Epithelial cell of prostate (primary cell): Measurements from ENCODE around the gene PPFIBP2.

Source experiments
- DNase-seq: peaks from one replicate; pipeline ENCODE4 v3.0.0-alpha.2; 2011; ENCODE audit warnings: low read depth, low spot score
- H3K27ac ChIP-seq: fragments of 450-650 bp; 2 replicates; pipeline ENCODE4 v1.5.1; 2017; ENCODE audit warnings: mild to moderate bottlenecking

PPFIBP2 gene

DNA sequence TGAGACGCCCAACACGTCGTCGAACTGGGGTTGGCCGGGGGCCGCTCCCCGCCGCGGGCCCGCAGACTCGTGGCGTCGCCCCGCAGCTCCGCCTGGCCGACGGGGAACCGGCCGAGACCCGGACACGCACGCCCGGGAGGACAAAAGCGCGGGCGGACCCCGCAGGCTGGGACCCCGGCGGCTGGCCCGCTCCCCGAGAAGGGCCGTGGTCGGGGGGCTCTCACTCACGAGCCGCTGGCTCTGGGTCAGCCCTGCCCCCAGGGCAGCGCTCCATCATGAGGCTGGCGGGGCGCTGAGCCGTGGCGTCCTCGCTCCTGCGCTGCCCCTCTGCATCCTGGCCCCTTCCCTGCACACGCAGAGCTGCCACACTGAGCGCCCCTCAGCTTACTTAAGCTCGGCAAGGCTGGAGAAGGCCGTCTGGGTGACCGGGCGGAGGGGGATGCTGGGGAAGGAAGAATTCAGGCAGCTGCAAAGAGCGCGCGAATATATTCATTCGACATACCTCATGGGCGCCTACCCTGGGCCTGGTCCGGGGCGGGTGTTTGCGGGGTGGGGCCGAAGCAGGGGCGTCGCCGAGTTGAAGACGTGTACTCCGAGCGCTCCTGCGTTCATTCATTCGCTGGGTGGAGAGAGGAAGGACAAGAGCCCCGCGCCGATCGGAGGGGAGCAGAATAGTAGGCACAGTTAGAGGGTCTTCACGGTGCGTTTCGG, 160.1 kb downstream of the PPFIBP2 start:
- H3K27ac ChIP-seq, result peak overlapping the region; percentile 84
- DNase-seq, result no peak

DNA sequence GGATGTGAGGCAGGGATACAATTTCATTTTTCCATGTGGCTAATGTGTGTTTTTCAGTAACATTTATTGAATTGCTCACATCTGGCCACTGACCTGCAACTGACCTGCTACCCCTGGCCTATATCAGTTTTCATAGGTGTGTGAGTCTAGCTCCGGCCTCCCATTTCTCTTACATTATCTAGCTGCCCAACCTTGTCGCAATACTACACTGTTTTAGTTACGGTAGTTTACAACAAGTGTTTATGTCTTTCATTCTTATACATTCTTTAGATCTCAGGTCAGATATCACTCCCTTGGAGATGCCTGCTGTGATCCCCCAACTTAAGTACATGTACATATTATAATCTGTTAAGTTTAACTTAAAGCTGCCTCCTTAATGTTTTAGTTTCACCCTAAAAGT, 161.8 kb downstream of the PPFIBP2 start:
- H3K27ac ChIP-seq, result peak overlapping the region; percentile 84

DNA sequence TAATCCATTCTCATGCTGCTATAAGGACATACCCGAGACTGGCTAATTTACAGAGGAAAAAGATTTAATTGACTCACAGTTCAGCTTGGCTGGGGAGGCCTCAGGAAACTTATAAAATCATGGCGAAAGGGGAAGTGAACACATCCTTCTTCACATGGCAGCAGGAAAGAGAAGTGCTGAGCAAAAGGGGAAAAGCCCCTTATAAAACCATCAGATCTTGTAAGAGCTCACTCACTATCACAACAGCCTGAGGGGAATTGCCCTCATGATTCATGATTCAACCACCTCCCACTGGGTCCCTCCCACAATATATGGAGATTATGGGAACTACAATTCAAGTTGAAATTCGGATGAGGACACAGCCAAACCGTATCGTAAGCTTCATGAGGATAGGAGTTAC, 163.3 kb downstream of the PPFIBP2 start:
- peak overlapping the region; percentile 84 for H3K27ac ChIP-seq
- DNase-seq, result peak; percentile 87

More for the DNA sequence above, 161.8 kb downstream of the PPFIBP2 start:
- DNase-seq, result no peak

DNA sequence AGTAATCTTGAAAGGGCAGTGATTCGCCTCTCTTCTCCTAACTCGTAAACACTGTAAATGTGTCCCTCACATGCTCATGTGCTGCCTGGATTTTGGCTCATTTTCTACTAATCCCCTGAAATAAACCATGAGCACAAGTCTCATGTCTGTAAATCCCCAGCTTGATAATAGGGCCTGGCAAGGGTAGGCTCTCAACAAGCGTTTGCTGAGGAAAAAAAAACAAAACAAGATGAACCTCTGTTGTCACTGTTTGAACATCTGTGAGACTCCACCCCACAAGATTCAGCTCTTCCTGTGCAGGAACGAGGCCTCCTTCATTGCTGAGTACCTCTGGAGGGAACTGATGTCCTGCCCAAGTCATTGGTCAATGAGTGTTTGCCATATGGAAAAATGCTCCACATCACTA, 164.0 kb downstream of the PPFIBP2 start:
- DNase-seq, result no peak
- H3K27ac ChIP-seq, result peak overlapping the region; percentile 84

DNA sequence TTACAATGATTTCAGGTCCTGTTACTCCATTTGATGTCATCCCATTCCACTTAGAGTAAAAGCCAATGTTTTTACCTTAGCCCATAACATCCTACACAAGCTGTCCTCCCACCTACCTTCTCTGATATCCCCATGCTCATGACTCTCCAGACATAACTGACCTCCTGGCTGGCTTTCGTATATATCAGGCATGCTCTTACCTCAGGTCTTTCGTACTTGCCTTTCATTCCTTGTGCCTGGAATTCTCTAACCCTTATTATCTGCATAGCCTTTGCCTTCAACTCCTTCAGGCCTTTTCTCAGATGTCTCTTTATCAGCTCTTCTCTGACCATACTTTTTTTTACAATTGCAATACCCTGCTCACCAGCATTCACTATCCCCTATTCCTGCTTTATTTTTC, 169.8 kb downstream of the PPFIBP2 start:
- no peak for DNase-seq
- no peak overlapping the region for H3K27ac ChIP-seq

DNA sequence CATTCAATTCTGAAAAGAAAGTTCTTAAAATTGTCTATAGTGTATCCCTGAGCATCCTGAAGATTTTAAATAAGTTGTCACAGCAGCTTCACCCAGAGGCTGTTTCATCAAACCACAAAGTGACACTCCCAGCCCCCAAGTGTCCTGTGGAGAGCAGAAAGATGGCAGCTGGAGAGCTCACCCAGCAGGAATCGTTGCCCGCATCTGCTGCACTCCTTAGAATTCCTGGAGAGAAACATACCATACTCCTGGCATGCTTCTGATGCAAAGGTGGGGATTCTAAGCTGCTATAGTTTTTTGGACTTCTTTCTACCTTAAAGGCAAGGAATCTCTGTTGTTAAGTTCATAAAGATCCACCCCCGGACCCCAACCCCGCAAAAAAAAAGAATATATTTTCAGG, 173.0 kb downstream of the PPFIBP2 start:
- H3K27ac ChIP-seq, result no peak overlapping the region
- DNase-seq, result no peak

DNA sequence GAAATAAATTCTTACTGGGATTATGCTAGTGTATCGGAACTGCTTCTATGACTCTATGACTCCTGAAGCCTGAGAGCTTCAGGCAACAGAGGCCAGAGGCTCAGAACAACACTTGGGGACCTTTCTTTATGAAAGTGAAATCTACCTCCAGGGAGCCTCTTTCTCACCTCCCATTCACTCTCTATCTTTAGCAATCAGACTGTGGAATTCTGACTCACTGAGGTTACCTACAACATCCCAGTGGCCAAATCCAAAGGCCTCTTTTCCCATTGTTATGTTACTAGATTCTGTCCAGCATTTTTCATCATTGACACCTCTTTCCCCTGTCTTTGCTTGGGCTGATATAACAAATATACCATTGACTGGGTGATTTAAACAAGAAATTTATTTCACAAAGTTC, 173.6 kb downstream of the PPFIBP2 start:
- H3K27ac ChIP-seq, result no peak overlapping the region
- DNase-seq, result no peak

DNA sequence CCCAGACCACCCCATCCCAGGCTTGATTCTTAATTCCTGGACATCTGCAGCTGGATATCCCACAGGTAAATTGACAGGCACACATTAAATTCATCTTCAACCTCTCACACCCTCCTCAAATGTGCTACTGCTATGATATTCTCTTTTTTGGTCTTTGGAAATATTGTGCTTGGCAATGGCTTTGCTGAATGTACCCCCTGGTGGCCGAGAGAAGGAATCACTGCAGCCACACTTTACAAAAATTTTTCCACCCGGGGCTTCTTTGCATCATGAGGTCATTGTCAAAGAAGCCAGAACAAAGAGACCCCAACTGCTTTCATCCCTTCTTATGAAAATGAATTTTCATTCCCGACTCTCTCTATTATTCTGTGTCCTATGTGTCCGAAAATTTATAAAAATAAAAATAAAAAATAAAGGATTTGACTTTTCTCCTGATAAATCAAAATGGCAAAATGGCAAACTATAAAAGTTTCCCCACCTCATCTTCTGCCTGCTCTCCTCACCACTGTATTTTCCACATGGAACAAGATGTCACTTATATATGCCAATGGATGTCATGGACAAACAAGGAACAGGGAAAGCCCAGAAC, 174.5 kb downstream of the PPFIBP2 start:
- H3K27ac ChIP-seq, result no peak overlapping the region
- no peak for DNase-seq

DNA sequence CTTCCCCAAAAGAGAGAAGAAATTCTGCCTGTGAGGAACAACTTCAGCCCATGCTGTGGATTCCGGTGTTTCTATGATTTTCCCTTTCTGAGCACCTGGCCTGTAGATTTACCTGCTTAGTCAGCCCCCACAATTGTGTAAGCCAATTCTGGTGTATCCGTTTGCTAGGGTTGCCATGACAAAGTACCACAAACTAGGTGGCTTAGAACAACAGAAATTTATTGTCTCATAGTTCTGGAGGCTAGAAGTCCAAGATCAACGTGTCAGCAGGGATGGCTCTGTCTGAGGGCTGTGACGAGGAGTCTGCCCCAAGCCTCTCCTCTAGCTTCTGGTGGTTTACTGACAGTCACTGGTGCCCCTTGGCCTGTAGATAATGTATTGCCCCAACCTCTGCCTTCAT, 175.4 kb downstream of the PPFIBP2 start:
- H3K27ac ChIP-seq, result no peak overlapping the region
- DNase-seq, result no peak

DNA sequence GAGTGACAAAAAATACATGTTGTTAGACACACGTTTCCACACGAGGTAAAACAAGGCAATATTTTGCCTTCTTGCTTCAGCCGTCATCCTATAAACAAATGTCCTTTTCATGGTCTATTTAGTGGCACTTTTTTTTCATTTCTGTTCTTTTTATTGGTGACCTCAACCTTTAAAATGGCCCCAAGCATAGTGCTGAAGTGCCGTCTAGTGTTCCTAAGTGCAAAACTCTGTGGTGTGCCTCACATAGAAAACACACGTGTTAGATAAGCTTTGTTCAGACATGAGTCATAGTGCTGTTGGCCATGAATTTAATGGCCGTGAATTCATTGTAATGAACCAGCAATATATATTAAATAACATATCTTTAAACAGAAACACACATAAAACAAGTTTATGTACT, 176.8 kb downstream of the PPFIBP2 start:
- DNase-seq, result no peak
- no peak overlapping the region for H3K27ac ChIP-seq

DNA sequence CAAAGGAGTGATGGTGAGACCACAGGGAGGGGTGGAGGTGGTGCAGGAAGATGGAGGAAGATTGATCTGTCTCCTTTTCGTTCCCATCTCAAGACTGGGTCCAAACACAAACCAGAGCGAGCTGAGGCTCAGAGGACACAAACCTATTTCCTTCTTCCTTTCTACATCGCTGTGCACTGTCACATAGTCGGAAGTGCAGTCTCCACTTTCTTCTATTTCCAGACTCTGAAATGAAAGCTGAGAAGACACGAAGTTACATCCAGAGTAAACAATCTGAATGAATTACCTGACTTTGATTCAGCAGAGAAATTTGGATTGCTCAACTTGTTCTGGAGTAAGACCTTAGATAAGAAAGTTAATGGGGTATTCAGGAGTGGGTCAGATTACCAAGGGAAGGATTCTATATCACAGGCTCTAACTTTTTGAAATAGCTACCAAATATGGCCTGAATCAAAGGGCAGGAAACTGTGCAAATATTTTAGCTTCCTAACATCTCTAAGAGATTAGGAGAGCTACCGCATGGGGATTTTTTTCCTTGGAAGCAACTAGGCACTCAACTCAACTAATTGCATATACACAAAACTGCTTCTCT, 178.1 kb downstream of the PPFIBP2 start:
- H3K27ac ChIP-seq, result no peak overlapping the region
- DNase-seq, result no peak

DNA sequence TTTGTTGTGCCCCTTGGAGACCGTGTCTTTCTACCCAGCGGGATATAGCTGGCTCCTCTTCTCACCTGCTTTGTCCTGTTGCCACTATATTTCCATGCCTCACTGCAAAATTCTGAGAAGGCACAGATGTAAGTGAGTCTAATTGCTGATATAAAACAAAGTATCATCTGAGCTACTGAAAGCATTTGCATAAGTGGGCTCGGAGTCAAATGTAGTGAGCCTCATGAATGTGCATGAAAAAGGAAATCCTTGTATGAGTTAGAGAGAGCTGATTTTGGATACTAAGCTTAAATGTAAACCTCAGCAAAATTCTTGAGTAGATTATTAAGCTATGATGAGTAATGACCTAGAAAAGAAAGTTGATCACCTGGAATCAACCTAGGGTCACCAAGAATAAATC, 178.6 kb downstream of the PPFIBP2 start:
- DNase-seq, result no peak
- no peak overlapping the region for H3K27ac ChIP-seq

DNA sequence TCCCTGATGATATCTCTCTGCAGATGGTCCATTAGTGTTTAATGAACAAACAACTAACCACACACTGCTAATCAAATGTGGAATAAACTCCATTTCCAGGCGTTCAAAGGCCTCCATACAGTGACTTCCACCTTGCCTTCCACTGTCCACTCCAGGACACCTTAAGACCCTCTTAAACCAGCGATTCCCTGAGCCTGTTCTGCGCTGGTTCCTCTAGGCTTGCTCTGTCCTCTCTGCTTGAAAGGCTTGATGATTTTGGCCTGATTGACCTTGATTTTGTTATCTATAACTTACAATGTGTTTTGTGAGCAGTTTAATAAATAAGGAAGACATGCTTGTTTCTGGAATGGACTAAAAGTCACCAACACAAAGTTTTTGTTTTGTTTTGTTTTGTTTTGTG, 180.4 kb downstream of the PPFIBP2 start:
- DNase-seq, result no peak
- H3K27ac ChIP-seq, result no peak overlapping the region

DNA sequence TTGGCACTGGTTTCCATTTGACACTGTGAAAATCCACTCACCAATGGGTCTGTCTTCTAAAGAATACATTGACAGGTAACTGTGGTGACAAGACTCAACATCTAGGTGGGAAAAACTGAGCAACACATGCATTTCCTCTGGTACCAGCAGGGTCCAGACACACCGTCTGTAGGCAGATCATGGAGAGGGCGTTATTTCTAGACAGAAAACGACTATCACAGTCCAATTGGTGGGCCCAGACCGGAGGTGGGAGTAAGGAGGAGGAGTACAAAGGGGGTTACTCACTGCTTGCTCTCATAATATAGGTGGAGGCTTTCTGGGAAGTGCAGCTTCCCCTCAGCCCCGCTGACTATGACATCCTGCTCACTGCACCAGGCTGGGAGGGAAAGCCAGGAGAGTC, 182.6 kb downstream of the PPFIBP2 start:
- no peak for DNase-seq
- H3K27ac ChIP-seq, result no peak overlapping the region
